DLD1 (cell line): ENCODE results near the gene MRPL19.

ENCODE experiments used
- in situ Hi-C: cut with HindIII; loops from 2 replicates; pipeline ENCODE4 v1.10.0; 2017; ENCODE audit warnings: low sequenced_read_pairs

Gene MRPL19

GRCh38 chr2:75720525-75720924, 73.9 kb downstream of the MRPL19 start:
- in situ Hi-C loops, result no loop called here

- in situ Hi-C loops, result no loop called here
Observed at GRCh38 chr2:75722687-75723086, 76.1 kb downstream of the MRPL19 start.

- in situ Hi-C loops, result no loop called here
Observed at GRCh38 chr2:75728614-75729419, 82.2 kb downstream of the MRPL19 start.

DNA sequence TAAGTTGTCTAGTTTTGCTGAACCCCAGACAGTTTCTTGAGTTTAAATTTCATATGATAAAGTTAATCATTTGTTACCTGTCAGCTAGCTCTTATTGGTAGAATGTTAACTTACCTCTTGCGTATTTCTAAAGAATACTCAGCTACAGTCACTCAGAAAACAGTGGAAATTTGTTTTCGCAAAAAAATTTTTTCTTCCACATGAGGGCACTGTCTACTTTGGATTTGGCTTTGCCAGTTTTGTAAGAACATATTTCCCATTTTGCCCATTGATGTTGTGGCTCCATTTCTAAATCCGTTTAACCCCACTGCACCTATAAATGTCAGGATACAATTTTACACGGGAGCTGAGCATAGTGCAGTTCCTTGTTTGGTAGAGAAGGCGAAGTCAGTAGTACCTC, 83.3 kb downstream of the MRPL19 start:
- in situ Hi-C loops, result no loop called here

- in situ Hi-C loops, result no loop called here
Observed at GRCh38 chr2:75736276-75736675, 89.7 kb downstream of the MRPL19 start.

DNA sequence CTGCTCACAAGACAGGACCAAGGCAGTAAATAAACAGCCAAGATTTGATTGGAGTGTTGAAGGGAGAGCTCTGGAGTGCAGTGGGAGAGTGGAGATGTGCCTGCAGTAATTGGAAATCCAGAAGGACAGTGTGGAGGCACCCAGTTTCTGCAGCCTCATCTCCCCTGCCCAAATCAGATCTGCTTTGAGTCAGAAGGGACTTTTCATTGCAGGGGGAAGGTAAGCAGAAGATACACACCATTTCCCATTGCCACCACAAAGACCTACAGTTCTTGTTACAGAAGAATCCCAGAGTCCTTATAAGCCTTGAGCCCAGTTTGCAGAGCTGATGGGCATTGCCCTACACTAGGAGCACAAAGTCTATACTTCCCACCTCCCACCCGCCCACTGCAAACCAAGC, 91.4 kb downstream of the MRPL19 start:
- in situ Hi-C loops, result no loop called here
